ENCODE data around the gene CRHR1.

CRHR1 gene

GRCh38 chr17:45790296-45790922 is 6.3 kb downstream of the CRHR1 start:
- DNase-seq, result no peak

- DNase-seq, result no peak
These were observed 7.0 kb downstream of the CRHR1 start for GRCh38 chr17:45791041-45791582.

- no peak for DNase-seq
These were observed 7.8 kb downstream of the CRHR1 start for GRCh38 chr17:45791935-45792334.

GRCh38 chr17:45792437-45792836 is 8.3 kb downstream of the CRHR1 start:
- no peak for DNase-seq

GRCh38 chr17:45792995-45793755 is 9.1 kb downstream of the CRHR1 start:
- no peak for DNase-seq

GRCh38 chr17:45793999-45794540 is 9.9 kb downstream of the CRHR1 start:
- no peak for DNase-seq

- no peak for DNase-seq
These were observed 10.7 kb downstream of the CRHR1 start for GRCh38 chr17:45794840-45795239.

- DNase-seq, result no peak
These were observed 16.7 kb downstream of the CRHR1 start for GRCh38 chr17:45800816-45801215.

GRCh38 chr17:45801421-45801820 is 17.3 kb downstream of the CRHR1 start:
- no peak for DNase-seq

GRCh38 chr17:45808845-45809244 is 24.7 kb downstream of the CRHR1 start:
- DNase-seq, result no peak

GRCh38 chr17:45809499-45809898 is 25.4 kb downstream of the CRHR1 start:
- no peak for DNase-seq

GRCh38 chr17:45812102-45812501 is 28.0 kb downstream of the CRHR1 start:
- no peak for DNase-seq

GRCh38 chr17:45813048-45813725 is 29.1 kb downstream of the CRHR1 start:
- DNase-seq, result no peak

GRCh38 chr17:45814622-45815606 is 30.8 kb downstream of the CRHR1 start:
- no peak for DNase-seq

GRCh38 chr17:45815752-45816151 is 31.6 kb downstream of the CRHR1 start:
- DNase-seq, result no peak

- no peak for DNase-seq
These were observed 33.9 kb downstream of the CRHR1 start for GRCh38 chr17:45818041-45818440.

- DNase-seq, result no peak
These were observed 34.6 kb downstream of the CRHR1 start for GRCh38 chr17:45818699-45819098.

- DNase-seq, result no peak
These were observed 35.5 kb downstream of the CRHR1 start for GRCh38 chr17:45819632-45820031.

GRCh38 chr17:45820052-45820780 is 36.1 kb downstream of the CRHR1 start:
- no peak for DNase-seq

- DNase-seq, result no peak
These were observed 37.0 kb downstream of the CRHR1 start for GRCh38 chr17:45821147-45821546.

- no peak for DNase-seq
These were observed 39.5 kb downstream of the CRHR1 start for GRCh38 chr17:45823598-45823997.

- DNase-seq, result no peak
These were observed 40.4 kb downstream of the CRHR1 start for GRCh38 chr17:45824475-45824874.

Data from NCI-H345 (cell line).